CD14-positive monocyte (primary cell): Measurements from ENCODE around the gene MT1G. TPM values are rescaled to one million over a fixed set of nuclear protein-coding genes. Genes with fewer than 3 reads are reported as not detected.
"Not testable (repeated sequence)": the region's sequence is repeated elsewhere in the genome, so short reads cannot be mapped to it uniquely, and the experiment has no call there.

Source experiments
- DNase-seq, 3 donors: peaks; one replicate each; pipeline ENCODE4 v3.0.0-alpha.2; 2011 to 2022
- H2AFZ ChIP-seq: 2 replicates; pipeline ENCODE4 v1.6.0; 2012; ENCODE audit warnings: mild to moderate bottlenecking, low read depth, low read length, inconsistent platforms; ENCODE audit not compliant: insufficient read depth, poor library complexity, severe bottlenecking
- H3K27ac ChIP-seq, 2 donors: 1 replicate in 1 of 2; 2 replicates in 1 of 2; pipeline ENCODE4 v1.5.1; 2012 to 2013; ENCODE audit warnings: low read length in 2 of 2, control low read depth in 1 of 2, inconsistent platforms in 1 of 2, low read depth in 1 of 2, mild to moderate bottlenecking in 1 of 2
- H3K27me3 ChIP-seq, 2 donors: one replicate each; pipeline versions ENCODE4 v1.6.0 to v1.6.1; 2011 to 2013; ENCODE audit warnings: low read length in 2 of 2; ENCODE audit not compliant: control insufficient read depth in 2 of 2, insufficient read depth in 2 of 2
- H3K36me3 ChIP-seq, 2 donors: replicated peaks in 1 of 2; 1 replicate in 1 of 2; 2 replicates in 1 of 2; pipeline versions ENCODE4 v1.5.1 to v1.6.1; 2012 to 2013; ENCODE audit warnings: low read length in 2 of 2, control low read depth in 1 of 2, inconsistent platforms in 1 of 2, mild to moderate bottlenecking in 1 of 2; ENCODE audit not compliant: insufficient read depth in 2 of 2, control insufficient read depth in 1 of 2
- H3K4me1 ChIP-seq, 2 donors: 1 replicate in 1 of 2; 2 replicates in 1 of 2; pipeline versions ENCODE4 v1.5.1 to v1.6.1; 2012 to 2013; ENCODE audit warnings: low read length in 2 of 2, control low read depth in 1 of 2, inconsistent platforms in 1 of 2, mild to moderate bottlenecking in 1 of 2, moderate library complexity in 1 of 2; ENCODE audit not compliant: insufficient read depth in 2 of 2, control insufficient read depth in 1 of 2
- H3K4me2 ChIP-seq: replicated peaks from 2 replicates; pipeline ENCODE3; 2012; ENCODE audit warnings: low read length, moderate library complexity, mild to moderate bottlenecking; ENCODE audit not compliant: poor library complexity, severe bottlenecking; ENCODE audit errors: extremely low read depth
- H3K4me3 ChIP-seq, 3 experiments: fragments of 200-600 bp in 1 of 3; sonication (generic) in 1 of 3; replicated peaks in 1 of 3; 1 replicate in 2 of 3; 2 replicates in 1 of 3; pipeline ENCODE4 v1.5.1; 2011 to 2013; ENCODE audit warnings: low read length in 3 of 3, mild to moderate bottlenecking in 3 of 3, control low read depth in 2 of 3, low read depth in 2 of 3, inconsistent platforms in 1 of 3, moderate library complexity in 1 of 3
- H3K79me2 ChIP-seq: 2 replicates; pipeline ENCODE4 v1.6.0; 2012; ENCODE audit warnings: mild to moderate bottlenecking, control low read depth, inconsistent platforms, low read length, moderate library complexity; ENCODE audit not compliant: insufficient read depth
- H3K9ac ChIP-seq: 2 replicates; pipeline ENCODE4 v1.6.0; 2017; ENCODE audit warnings: low read length, mild to moderate bottlenecking; ENCODE audit not compliant: insufficient read depth, poor library complexity, severe bottlenecking
- H3K9me3 ChIP-seq, 2 donors: replicated peaks in 1 of 2; 1 replicate in 1 of 2; 2 replicates in 1 of 2; pipeline versions ENCODE4 v1.5.1 to v1.6.1; 2012 to 2013; ENCODE audit warnings: low read length in 2 of 2, control low read depth in 1 of 2; ENCODE audit not compliant: control insufficient read depth in 1 of 2, insufficient read depth in 1 of 2
- H4K20me1 ChIP-seq: 2 replicates; pipeline ENCODE4 v1.6.0; 2012; ENCODE audit warnings: mild to moderate bottlenecking, low read length, control low read depth, moderate library complexity; ENCODE audit not compliant: insufficient read depth
- H3K27ac Mint-ChIP-seq, 7 donors: one replicate each; pipeline ENCODE4 v1.8.0; 2020; ENCODE audit warnings: mild to moderate bottlenecking in 7 of 7, mixed read lengths in 7 of 7, moderate library complexity in 6 of 7, inconsistent platforms in 2 of 7
- H3K27me3 Mint-ChIP-seq, 3 donors: one replicate each; pipeline ENCODE4 v1.8.0; 2021 to 2022; ENCODE audit warnings: low read depth in 3 of 3, mild to moderate bottlenecking in 3 of 3, mixed read lengths in 3 of 3, moderate library complexity in 3 of 3, inconsistent platforms in 1 of 3
- H3K36me3 Mint-ChIP-seq, 2 donors: one replicate each; pipeline ENCODE4 v1.8.0; 2020; ENCODE audit warnings: mixed read lengths in 2 of 2, inconsistent platforms in 1 of 2, mild to moderate bottlenecking in 1 of 2
- H3K4me1 Mint-ChIP-seq: one replicate; pipeline ENCODE4 v1.8.0; 2020; ENCODE audit warnings: mild to moderate bottlenecking, mixed read lengths
- H3K4me3 Mint-ChIP-seq, 2 donors: one replicate each; pipeline ENCODE4 v1.8.0; 2020; ENCODE audit warnings: mild to moderate bottlenecking in 2 of 2, mixed read lengths in 2 of 2, moderate library complexity in 1 of 2
- H3K9me3 Mint-ChIP-seq, 7 donors: one replicate each; pipeline ENCODE4 v1.8.0; 2020 to 2022; ENCODE audit warnings: mixed read lengths in 7 of 7, mild to moderate bottlenecking in 6 of 7, moderate library complexity in 6 of 7, inconsistent platforms in 2 of 7
- CTCF ChIP-seq: fragments of 200-600 bp; IDR thresholded peaks from one replicate; pipeline ENCODE4 v1.8.0; 2022; ENCODE audit warnings: antibody characterized with exemption, mild to moderate bottlenecking
- WGBS: methylation state at CpG from one replicate; pipeline ENCODE4 v1.1.5; 2013; ENCODE audit warnings: missing lambda C conversion rate; ENCODE audit not compliant: insufficient coverage; 5-methylcytosine and 5-hydroxymethylcytosine counted together
- intact Hi-C, 2 donors: fragments of 100-400 bp; cut with micrococcal nuclease; formaldehyde crosslinking; loops; one replicate each; pipeline versions ENCODE4 v1.15.0 to v1.15.1; 2023
- polyA plus RNA-seq, 3 donors: library from polyadenylated mRNA; depleted of rRNA in 1 of 3; unstranded in 2 of 3; stranded (reverse) in 1 of 3; fragments of 300-500 nt in 2 of 3; fragments of >200 nt in 1 of 3; fragmentation: Illumina TruSeq in 2 of 3; gene quantifications; 1 replicate in 2 of 3; 2 replicates in 1 of 3; pipeline ENCODE4 v1.2.3, GENCODE V29; 2012 to 2021

MT1G gene
- polyA plus RNA-seq, 3 donors: 1.1 to 1.4 TPM; not detected in 1

GRCh38 chr16:56625140-56625942 lies 42.5 kb downstream of the MT1G start, which contains the start of gene MT1E:
TSS of gene MT1E (plus strand) at chr16:56625781. CDS start at chr16:56625852, 71 bp downstream.
- no peaks in the 10 kb centered on the region for H3K36me3 ChIP-seq
- peak within 1 kb of the TSS; percentile 63 to 93 (median 73) for H3K4me3 ChIP-seq
- Mint-ChIP-seq H3K27me3 (peaks cover 42 to 63% (median 53%) of the 10 kb centered on the region in 3 donors), H3K9me3 (peaks cover 0 to 7% (median 0%) of the 10 kb centered on the region in 7 donors), H3K27ac (peak within 1 kb of the TSS in 6 of 7 donors; percentile 71 to 84 (median 78)), H3K4me1 (peaks cover 27% of the 10 kb centered on the region), H3K4me3 (peak within 1 kb of the TSS; percentile 93 to 98), H3K36me3 (peaks cover 0 to 4% of the 10 kb centered on the region in 2 donors)
- no peaks in the 10 kb centered on the region for H3K9me3 ChIP-seq
- intact Hi-C loops: no loop called here
- peak within 1 kb of the TSS in 1 of 2 donors; percentile 68 for H3K27ac ChIP-seq
- H4K20me1 ChIP-seq: no peaks in the 10 kb centered on the region
- peak within 1 kb of the TSS; percentile 98 for H3K4me2 ChIP-seq
- DNase-seq: peak in 1 of 3 donors; percentile 22
- 1% methylated on average over 59 of the region's 62 CpGs for WGBS
- H3K4me1 ChIP-seq: peaks cover 16 to 22% of the 10 kb centered on the region in 2 donors
- peaks cover 0 to 49% of the 10 kb centered on the region in 2 donors for H3K27me3 ChIP-seq
- peak within 1 kb of the TSS; percentile 69 for H3K9ac ChIP-seq
- H2AFZ ChIP-seq: peak within 1 kb of the TSS; percentile 96
- TF ChIP-seq CTCF: no peak
- H3K79me2 ChIP-seq: no peaks in the 10 kb centered on the region

- Histone ChIP-seq H3K27me3 (peaks cover 6 to 47% of the 10 kb centered on the region in 2 donors), H3K4me3 (no peak overlapping the region), H3K4me1 (peaks cover 16 to 22% of the 10 kb centered on the region in 2 donors), H3K9ac (no peak overlapping the region), H2AFZ (no peak overlapping the region), H3K27ac (no peak overlapping the region), H3K9me3 (no peaks in the 10 kb centered on the region), H4K20me1 (no peaks in the 10 kb centered on the region), H3K36me3 (no peaks in the 10 kb centered on the region), H3K79me2 (no peaks in the 10 kb centered on the region), H3K4me2 (no peak overlapping the region)
- intact Hi-C loops: no loop called here
- Mint-ChIP-seq H3K27me3 (peaks cover 46 to 67% (median 59%) of the 10 kb centered on the region in 3 donors), H3K4me3 (no peak overlapping the region), H3K9me3 (peaks cover 0 to 7% (median 0%) of the 10 kb centered on the region in 7 donors), H3K27ac (no peak overlapping the region), H3K4me1 (peaks cover 21% of the 10 kb centered on the region), H3K36me3 (peaks cover 0 to 6% of the 10 kb centered on the region in 2 donors)
- WGBS: no CpG with 5 or more reads among the region's 2 CpGs
- DNase-seq: no peak
- TF ChIP-seq CTCF: no peak
These were observed 44.2 kb downstream of the MT1G start for GRCh38 chr16:56623637-56624036.

GRCh38 chr16:56623184-56623583 lies 44.7 kb downstream of the MT1G start:
- peak overlapping the region in 1 of 2 donors; percentile 40 for H3K4me3 Mint-ChIP-seq
- H3K36me3 ChIP-seq, H3K36me3 Mint-ChIP-seq, H3K4me2 ChIP-seq, H3K4me3 ChIP-seq, H3K27ac ChIP-seq, DNase-seq, H4K20me1 ChIP-seq, intact Hi-C loops, H3K9ac ChIP-seq, H3K9me3 Mint-ChIP-seq, H3K27ac Mint-ChIP-seq, H2AFZ ChIP-seq, H3K79me2 ChIP-seq, H3K9me3 ChIP-seq: not testable (repeated sequence)
- 100% methylated on average over 1 of the region's 5 CpGs for WGBS
- H3K27me3 ChIP-seq: peaks cover 10 to 48% of the 10 kb centered on the region in 2 donors
- peaks cover 50 to 69% (median 59%) of the 10 kb centered on the region in 3 donors for H3K27me3 Mint-ChIP-seq
- H3K4me1 ChIP-seq: peaks cover 16 to 22% of the 10 kb centered on the region in 2 donors
- peaks cover 21% of the 10 kb centered on the region for H3K4me1 Mint-ChIP-seq
